22Rv1 (cell line): ENCODE measurements around the gene TRIM71.
"Not testable (repeated sequence)": the region's sequence is repeated elsewhere in the genome, so short reads cannot be mapped to it uniquely, and the experiment has no call there.

Experiments used
- ZFX ChIP-seq: fragments of 450-650 bp; IDR thresholded peaks from 2 replicates; pipeline ENCODE4 v1.6.1; 2017; ENCODE audit warnings: antibody characterized with exemption, borderline replicate concordance
- TF ChIP-seq, protein P1 (sequence below): fragments of 450-650 bp; IDR thresholded peaks from 2 replicates; pipeline ENCODE4 v1.5.1; 2017; ENCODE audit warnings: mild to moderate bottlenecking

DNA sequence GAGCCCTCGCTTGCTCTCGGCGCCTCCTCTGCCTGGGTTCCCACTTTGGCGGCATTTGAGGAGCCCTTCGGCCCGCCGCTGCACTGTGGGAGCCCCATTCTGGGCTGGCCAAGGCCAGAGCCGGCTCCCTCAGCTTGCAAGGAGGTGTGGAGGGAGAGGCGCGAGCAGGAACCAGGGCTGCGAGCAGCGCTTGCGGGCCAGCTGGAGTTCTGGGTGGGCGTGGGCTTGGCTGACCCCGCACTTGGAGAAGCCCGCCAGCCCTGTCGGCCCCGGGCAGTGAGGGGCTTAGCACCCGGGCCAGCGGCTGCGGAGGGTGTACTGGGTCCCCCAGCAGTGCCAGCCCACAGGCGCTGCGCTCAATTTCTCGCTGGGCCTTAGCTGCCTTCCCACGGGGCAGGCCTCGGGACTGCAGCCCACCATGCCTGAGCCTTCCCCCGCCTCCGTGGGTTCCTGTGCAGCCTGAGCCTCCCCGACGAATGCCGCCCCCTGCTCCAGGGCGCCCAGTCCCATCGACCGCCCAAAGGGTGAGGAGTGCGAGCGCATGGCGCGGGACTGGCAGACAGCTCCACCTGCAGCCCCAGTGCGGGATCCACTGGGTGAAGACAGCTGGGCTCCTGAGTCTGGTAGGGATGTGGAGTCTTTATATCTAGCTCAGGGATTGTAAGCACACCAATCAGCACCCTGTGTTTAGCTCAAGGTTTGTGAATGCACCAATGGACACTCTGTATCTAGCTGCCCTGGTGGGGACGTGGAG is 121.9 kb downstream of the TRIM71 start:
- TF ChIP-seq, protein P1, sequence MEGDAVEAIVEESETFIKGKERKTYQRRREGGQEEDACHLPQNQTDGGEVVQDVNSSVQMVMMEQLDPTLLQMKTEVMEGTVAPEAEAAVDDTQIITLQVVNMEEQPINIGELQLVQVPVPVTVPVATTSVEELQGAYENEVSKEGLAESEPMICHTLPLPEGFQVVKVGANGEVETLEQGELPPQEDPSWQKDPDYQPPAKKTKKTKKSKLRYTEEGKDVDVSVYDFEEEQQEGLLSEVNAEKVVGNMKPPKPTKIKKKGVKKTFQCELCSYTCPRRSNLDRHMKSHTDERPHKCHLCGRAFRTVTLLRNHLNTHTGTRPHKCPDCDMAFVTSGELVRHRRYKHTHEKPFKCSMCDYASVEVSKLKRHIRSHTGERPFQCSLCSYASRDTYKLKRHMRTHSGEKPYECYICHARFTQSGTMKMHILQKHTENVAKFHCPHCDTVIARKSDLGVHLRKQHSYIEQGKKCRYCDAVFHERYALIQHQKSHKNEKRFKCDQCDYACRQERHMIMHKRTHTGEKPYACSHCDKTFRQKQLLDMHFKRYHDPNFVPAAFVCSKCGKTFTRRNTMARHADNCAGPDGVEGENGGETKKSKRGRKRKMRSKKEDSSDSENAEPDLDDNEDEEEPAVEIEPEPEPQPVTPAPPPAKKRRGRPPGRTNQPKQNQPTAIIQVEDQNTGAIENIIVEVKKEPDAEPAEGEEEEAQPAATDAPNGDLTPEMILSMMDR: not testable (repeated sequence)
- not testable (repeated sequence) for TF ChIP-seq ZFX
